ENCODE data around the gene CDH4. TPM values are rescaled to one million over a fixed set of nuclear protein-coding genes. Genes with fewer than 3 reads are reported as not detected.

The CDH4 gene
- total and polyA plus RNA-seq, 2 donors (not counting 3 experiments of a cell fraction or from before 2014, with no cell fraction given), result 0.17 to 0.51 TPM

- dilution Hi-C loops (cut with MboI; ENCODE audit: extremely low pct_ligation_motif_present, low sequenced_read_pairs), result no loop called here
- TF ChIP-seq JUN (IDR thresholded peaks at IDR 0.05; ENCODE audit: borderline replicate concordance, insufficient read depth, insufficient read length, low read depth) (no peak), GATA2 (IDR thresholded peaks at IDR 0.05; ENCODE audit: insufficient read depth, insufficient read length, low read depth, low read length) (no peak), CTCF (IDR thresholded peaks at IDR 0.05; ENCODE audit: extremely low read depth in 1 of 2, insufficient read depth in 1 of 2, low read depth in 1 of 2, low read length in 2 of 2) (no peak), MAX (IDR thresholded peaks at IDR 0.05; ENCODE audit: insufficient read depth, insufficient read length) (no peak), POLR2A (IDR thresholded peaks at IDR 0.05; ENCODE audit: low read depth, low read length) (no peak), FOS (IDR thresholded peaks at IDR 0.05; ENCODE audit: borderline replicate concordance, insufficient read depth, low read length) (no peak), POLR2AphosphoS5 (IDR thresholded peaks at IDR 0.05; ENCODE audit: insufficient read depth, low read depth, low read length) (no peak)
- H3K9me3 ChIP-seq (replicated peaks; ENCODE audit: control insufficient read depth, insufficient read depth, low read length), result no peaks in the 10 kb centered on the region
- DNase-seq (ENCODE audit: low read depth, low spot score) (no peak), FAIRE-seq (no peak)
- H4K20me1 ChIP-seq (replicated peaks; ENCODE audit: control insufficient read depth, extremely low read depth, insufficient read depth, low read length), result no peaks in the 10 kb centered on the region
- H3K4me1 ChIP-seq (ENCODE audit: control insufficient read depth, extremely low read depth, insufficient read depth, low read length), result no peaks in the 10 kb centered on the region
- POLR2A ChIA-PET, result no interaction called here
- no peak overlapping the region for H3K4me3 ChIP-seq (replicated peaks in 1 of 3; ENCODE audit: insufficient read depth in 1 of 3, low read depth in 1 of 3, low read length in 3 of 3)
- CTCF ChIA-PET, result no interaction called here
- intact Hi-C loops (cut with micrococcal nuclease), result no loop called here
- no peak overlapping the region for H3K9ac ChIP-seq (replicated peaks; ENCODE audit: extremely low read depth, insufficient read depth, low read length)
- no peaks in the 10 kb centered on the region for H3K79me2 ChIP-seq (ENCODE audit: control insufficient read depth, insufficient read depth, low read length)
- H3K36me3 ChIP-seq (ENCODE audit: control insufficient read depth in 2 of 2, extremely low read depth in 1 of 2, insufficient read depth in 2 of 2, low read length in 2 of 2), result no peaks in the 10 kb centered on the region
- H3K9me1 ChIP-seq (replicated peaks; ENCODE audit: control insufficient read depth, extremely low read depth, insufficient read depth, low read length), result no peaks in the 10 kb centered on the region
- H3K27ac ChIP-seq (ENCODE audit: insufficient read depth, low read depth, low read length), result no peak overlapping the region
- no peak overlapping the region for H3K4me2 ChIP-seq (ENCODE audit: insufficient read depth, low read length)
- no peaks in the 10 kb centered on the region for H3K27me3 ChIP-seq (ENCODE audit: control insufficient read depth in 2 of 2, insufficient read depth in 2 of 2, low read length in 2 of 2)
- BruUV-seq (replicated peaks), result no TSS peak
- no peak overlapping the region for H2AFZ ChIP-seq (ENCODE audit: low read depth, low read length)
Measured at GRCh38 chr20:61700595-61701140, 448.6 kb downstream of the CDH4 start.

All from endothelial cell of umbilical vein (primary cell).